H1 (cell line): ENCODE results near the gene IL10. TPM values are rescaled to one million over a fixed set of nuclear protein-coding genes. Genes with fewer than 3 reads are reported as not detected.

Experiments
- ATF3 ChIP-seq: IDR thresholded peaks from 2 replicates; pipeline ENCODE4 v1.6.1; 2011; ENCODE audit warnings: low read depth, mild to moderate bottlenecking, low read length; ENCODE audit not compliant: insufficient read depth
- CHD7 ChIP-seq: fragments of 300-600 bp; sonication (generic); IDR thresholded peaks from 2 replicates; pipeline ENCODE4 v1.7.1; 2012; ENCODE audit warnings: low read length, moderate library complexity, mild to moderate bottlenecking, inconsistent platforms; ENCODE audit not compliant: insufficient replicate concordance
- KDM5A ChIP-seq: fragments of 200-600 bp; IDR thresholded peaks from 2 replicates; pipeline ENCODE4 v1.7.1; 2012; ENCODE audit warnings: mild to moderate bottlenecking, low read length, inconsistent platforms, mixed read lengths
- POLR2A ChIP-seq, 2 experiments: IDR thresholded peaks; 1 replicate in 1 of 2; 2 replicates in 1 of 2; pipeline ENCODE4 v1.6.1; 2011; ENCODE audit warnings: low read depth in 2 of 2, low read length in 2 of 2, mild to moderate bottlenecking in 2 of 2; ENCODE audit errors: control extremely low read depth in 1 of 2
- RAD21 ChIP-seq, 2 experiments: IDR thresholded peaks in 1 of 2; conservative IDR thresholded peaks in 1 of 2; 2 replicates each; pipeline ENCODE4 v1.6.1; 2011; ENCODE audit warnings: low read depth in 2 of 2, low read length in 2 of 2, improper control_type of control experiment in 1 of 2, inconsistent platforms in 1 of 2, mild to moderate bottlenecking in 1 of 2, moderate library complexity in 1 of 2
- RFX5 ChIP-seq: IDR thresholded peaks from 2 replicates; pipeline ENCODE4 v1.6.1; 2011; ENCODE audit warnings: low read depth, low read length, improper control_type of control experiment, borderline replicate concordance
- SIRT6 ChIP-seq: IDR thresholded peaks from one replicate; pipeline ENCODE4 v1.7.1; 2012; ENCODE audit warnings: low read length, inconsistent platforms
- SP4 ChIP-seq: IDR thresholded peaks from 2 replicates; pipeline ENCODE4 v1.6.1; 2012; ENCODE audit warnings: low read length, inconsistent platforms
- TAF7 ChIP-seq: optimal IDR thresholded peaks from 2 replicates; pipeline ENCODE3; 2011; ENCODE audit warnings: low read depth, mild to moderate bottlenecking, inconsistent platforms, low read length, moderate library complexity, borderline replicate concordance
- TCF12 ChIP-seq: IDR thresholded peaks from 2 replicates; pipeline ENCODE4 v1.6.1; 2011; ENCODE audit warnings: low read depth, mild to moderate bottlenecking, low read length
- YY1 ChIP-seq: IDR thresholded peaks from 2 replicates; pipeline ENCODE4 v1.6.1; 2011; ENCODE audit warnings: low read depth, mild to moderate bottlenecking, low read length
- ZNF274 ChIP-seq: IDR thresholded peaks from 2 replicates; pipeline ENCODE4 v1.7.0; 2012; ENCODE audit warnings: low read length, borderline replicate concordance; ENCODE audit errors: extremely low read depth
- polyA plus RNA-seq, 7 experiments: library from polyadenylated mRNA; depleted of rRNA in 3 of 7; stranded (reverse) in 5 of 7; unstranded in 2 of 7; fragments of >200 nt in 5 of 7; fragments of 200-250 nt in 2 of 7; gene quantifications; 1 replicate in 5 of 7; 2 replicates in 1 of 7; 4 replicates in 1 of 7; pipeline versions ENCODE4 v1.2.1 to v1.2.3, GENCODE V29; 2011 to 2013; ENCODE audit warnings: missing spikeins in 2 of 7, mixed read lengths in 2 of 7
- total RNA-seq: library from RNA; stranded (reverse); fragmentation: NEBNext Ultra II Directional; extraction: Animal tissue kit (Norgen Biotek cat#: 25700); gene quantifications from 2 replicates; pipeline ENCODE4 v1.2.1, GENCODE V29; 2021

IL10 gene
- total and polyA plus RNA-seq, 2 of the 8 experiments (the other 6 are each of a cell fraction or from before 2014, with no cell fraction given), result not detected

GRCh38 chr1:206769304-206769731 lies 3.0 kb downstream of the IL10 start (continued):
- no peak for TF ChIP-seq CHD7
- no peak for TF ChIP-seq KDM5A
- no peak for TF ChIP-seq SIRT6
- no peak for TF ChIP-seq SP4
- TF ChIP-seq ATF3, result no peak
- no peak for TF ChIP-seq POLR2A (IDR thresholded peaks at IDR 0.05; ENCODE audit: control extremely low read depth in 1 of 2, low read depth in 2 of 2, low read length in 2 of 2)
- no peak for TF ChIP-seq RAD21 (IDR thresholded peaks at IDR 0.05 in 1 of 2, conservative IDR thresholded peaks at IDR 0.05 in 1 of 2; ENCODE audit: low read depth in 2 of 2, low read length in 2 of 2)
- no peak for TF ChIP-seq TCF12
- no peak for TF ChIP-seq ZNF274
- no peak for TF ChIP-seq TAF7
- TF ChIP-seq RFX5, result no peak
- no peak for TF ChIP-seq YY1
